NAMALWA (cell line): ENCODE results near the gene EMP2.
"Not testable (repeated sequence)": the region's sequence is repeated elsewhere in the genome, so short reads cannot be mapped to it uniquely, and the experiment has no call there.

ENCODE experiments used
- DNase-seq: peaks from one replicate; pipeline ENCODE4 v3.0.0-alpha.2; 2015; ENCODE audit warnings: low spot score

EMP2 gene

GRCh38 chr16:10552281-10552680 is 28.1 kb downstream of the EMP2 start:
- DNase-seq: no peak

GRCh38 chr16:10551881-10552280 is 28.5 kb downstream of the EMP2 start:
- no peak for DNase-seq

DNA sequence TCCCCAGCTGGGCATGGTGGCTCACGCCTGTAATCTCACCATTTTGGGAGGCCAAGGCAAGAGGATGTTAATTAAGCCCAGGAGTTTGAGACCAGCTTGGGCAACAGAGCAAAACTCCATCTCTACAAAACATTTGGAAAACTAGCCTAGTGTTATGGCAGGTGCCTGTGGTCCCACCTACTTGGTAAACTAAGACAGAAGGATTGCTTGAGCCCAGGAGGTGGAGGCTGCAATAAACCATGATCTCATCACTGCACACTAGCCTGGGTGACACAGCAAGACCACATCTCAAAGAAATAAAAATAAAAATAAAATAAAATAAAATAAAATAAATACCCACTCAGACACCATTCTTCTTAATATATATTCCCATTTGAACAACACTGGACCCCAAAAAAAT is 32.0 kb downstream of the EMP2 start:
- no peak for DNase-seq

GRCh38 chr16:10547708-10548107 is 32.7 kb downstream of the EMP2 start:
- no peak for DNase-seq

DNA sequence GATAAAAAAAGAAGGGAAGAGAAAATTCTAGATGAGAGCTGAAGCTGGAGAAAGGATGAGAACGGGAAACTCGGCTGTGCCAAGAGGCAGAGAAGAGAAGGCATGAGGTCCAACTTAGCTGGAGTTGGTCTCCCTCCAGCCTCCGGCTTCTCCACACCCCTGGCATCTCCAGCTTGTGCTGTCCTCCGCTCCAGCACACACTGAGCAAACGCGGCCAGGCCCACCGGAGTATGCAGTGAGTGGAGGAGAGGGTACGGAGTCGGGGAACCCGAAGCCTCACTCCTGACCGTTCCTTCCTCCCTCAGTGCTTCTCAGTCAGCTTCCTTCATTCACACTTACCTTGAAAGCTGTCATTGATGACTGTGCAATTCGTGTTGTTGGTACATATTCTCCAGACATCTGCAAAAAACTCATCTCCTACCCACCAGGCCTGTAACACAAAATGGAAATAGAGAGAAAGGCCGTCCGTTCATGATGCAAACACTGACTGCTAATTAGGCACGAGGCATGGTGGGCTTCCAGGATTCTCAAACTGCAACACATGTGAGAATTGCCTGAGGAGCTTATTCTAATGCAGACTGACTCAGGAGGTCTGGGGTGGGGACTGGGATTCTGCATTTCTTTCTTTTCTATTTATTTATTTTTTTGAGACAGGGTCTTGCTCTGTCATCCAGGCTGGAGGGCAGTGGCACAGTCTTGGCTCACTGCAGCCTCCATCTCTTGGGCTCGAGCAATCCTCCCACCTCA is 37.0 kb downstream of the EMP2 start:
- no peak for DNase-seq

DNA sequence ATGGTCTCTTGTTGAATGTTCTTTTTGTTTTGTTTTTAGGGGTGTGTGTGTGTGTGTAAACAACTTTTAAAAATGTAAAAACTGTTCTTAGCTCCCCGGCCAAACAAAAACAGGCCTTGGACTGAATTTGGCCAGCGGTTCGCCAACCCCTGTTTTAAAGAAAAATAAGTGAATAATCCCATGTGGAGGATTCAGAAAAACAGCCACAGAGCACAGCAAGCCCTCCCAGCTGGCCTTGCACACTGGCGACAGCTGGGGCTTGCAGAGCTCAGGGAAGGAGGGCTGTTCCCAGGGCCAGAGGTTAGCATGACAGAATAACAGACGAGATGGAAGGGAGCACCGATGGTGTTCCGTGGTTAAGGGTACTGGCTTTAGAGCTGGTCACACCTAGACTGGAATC is 39.0 kb downstream of the EMP2 start:
- no peak for DNase-seq

GRCh38 chr16:10539793-10540192 is 40.6 kb downstream of the EMP2 start:
- DNase-seq: no peak

GRCh38 chr16:10539236-10539635 is 41.2 kb downstream of the EMP2 start:
- no peak for DNase-seq

GRCh38 chr16:10538583-10538982 is 41.8 kb downstream of the EMP2 start:
- DNase-seq: no peak

DNA sequence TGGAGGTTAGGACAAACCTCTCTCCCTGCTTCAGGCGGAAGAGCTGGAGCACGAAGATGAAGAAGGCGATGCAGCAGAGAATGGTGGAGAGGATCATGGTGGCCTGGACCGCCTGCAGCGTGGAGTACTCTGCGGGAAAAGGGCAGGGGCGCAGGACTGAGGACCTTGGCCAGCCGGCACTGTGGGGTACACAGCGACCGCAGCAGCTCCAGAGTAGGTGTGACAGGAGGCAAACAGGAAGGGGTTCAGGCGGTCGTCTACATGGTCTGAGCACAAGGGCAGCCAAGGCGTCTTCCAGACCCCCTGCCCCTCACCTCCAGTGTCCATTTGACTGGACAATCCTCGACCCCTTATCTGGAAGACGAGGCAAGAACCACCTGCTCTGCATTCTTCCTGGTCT is 42.5 kb downstream of the EMP2 start:
- DNase-seq: no peak

DNA sequence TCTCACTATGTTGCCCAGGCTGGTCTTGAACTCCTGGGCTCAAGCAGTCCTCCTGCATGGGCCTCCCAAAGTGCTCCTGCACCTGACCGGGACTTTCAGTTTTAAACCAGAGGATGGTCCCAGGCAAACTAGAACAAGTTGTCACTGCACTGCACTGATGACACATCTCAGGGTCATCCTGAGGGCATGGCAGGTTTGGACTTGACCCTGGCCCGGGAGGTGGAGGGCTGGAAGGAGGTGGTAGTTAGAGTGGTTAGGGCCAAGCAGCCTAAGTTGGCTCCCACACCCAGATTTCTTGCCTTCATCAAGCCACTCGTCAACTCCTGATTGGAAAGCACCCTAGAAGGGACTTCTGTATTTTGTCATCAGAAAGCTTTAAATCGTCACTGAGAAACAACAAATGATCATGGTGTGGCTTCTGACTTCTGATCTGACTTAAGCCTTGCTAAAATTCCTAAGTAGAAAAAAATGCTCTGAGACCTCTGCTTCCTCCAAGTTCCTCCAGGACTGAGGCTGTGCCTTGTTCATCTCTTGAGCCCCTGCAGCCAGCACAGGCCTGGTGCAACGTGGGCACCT is 43.5 kb downstream of the EMP2 start:
- no peak for DNase-seq

DNA sequence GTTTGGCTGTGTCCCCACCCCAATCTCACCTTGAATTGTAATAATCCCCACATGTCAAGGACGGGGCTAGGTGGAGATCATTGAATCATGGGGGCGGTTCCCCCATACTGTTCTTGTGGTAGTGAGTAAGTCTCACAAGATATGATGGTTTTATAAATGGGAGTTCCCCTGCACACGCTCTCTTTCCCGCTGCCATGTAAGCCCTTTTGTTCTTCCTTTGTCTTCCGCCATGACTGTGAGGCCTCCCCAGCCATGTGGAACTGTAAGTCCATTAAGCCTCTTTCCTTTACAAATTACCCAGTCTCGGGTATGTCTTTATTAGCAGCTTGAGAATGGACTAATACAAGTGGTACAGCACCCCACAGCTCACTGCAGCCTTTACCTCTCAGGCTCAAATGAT is 44.1 kb downstream of the EMP2 start:
- DNase-seq: not testable (repeated sequence)

DNA sequence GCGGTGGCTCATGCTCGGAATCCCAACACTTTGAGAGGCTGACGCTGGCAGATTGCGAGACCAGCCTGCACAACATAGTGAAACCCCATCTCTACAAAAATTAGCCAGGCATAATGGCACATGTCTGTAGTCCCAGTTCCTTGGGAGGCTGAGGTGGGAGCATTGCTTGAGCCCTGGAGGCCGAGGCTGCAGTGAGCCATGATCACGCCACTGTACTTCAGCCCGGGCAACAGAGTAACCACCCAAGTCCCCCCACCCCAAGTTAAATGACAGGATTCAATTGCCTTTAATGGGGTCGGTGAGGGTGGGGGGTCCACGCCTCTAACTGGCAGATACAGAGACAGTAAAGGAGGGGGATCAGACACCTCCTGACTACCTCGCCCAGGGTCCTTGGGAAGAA is 44.9 kb downstream of the EMP2 start:
- DNase-seq: no peak

GRCh38 chr16:10534748-10535147 is 45.6 kb downstream of the EMP2 start:
- DNase-seq: no peak

- not testable (repeated sequence) for DNase-seq
Observed at GRCh38 chr16:10533612-10534011, 46.8 kb downstream of the EMP2 start.

GRCh38 chr16:10531582-10531981 is 48.8 kb downstream of the EMP2 start:
- no peak for DNase-seq

DNA sequence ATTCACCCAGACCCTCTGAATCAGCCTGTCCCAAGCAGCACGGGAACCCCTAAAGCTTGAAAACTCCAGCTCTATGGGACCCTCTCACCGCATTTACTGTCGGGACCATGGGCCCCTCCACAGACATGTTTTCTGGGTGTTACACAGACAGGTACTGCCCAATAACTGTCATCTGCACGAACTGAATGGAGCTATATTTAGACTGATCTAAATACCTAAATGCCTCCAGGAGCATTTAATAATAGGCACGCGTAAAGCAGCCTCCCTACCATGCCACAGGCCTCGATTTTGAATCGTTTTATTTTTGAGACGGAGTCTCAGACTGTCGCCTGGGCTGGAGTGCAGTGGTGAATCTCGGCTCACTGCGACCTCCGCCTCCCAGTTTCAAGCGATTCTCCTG is 49.7 kb downstream of the EMP2 start:
- DNase-seq: no peak

GRCh38 chr16:10529895-10530669 is 50.3 kb downstream of the EMP2 start:
- DNase-seq: no peak

- no peak for DNase-seq
Observed at GRCh38 chr16:10528635-10529034, 51.8 kb downstream of the EMP2 start.

DNA sequence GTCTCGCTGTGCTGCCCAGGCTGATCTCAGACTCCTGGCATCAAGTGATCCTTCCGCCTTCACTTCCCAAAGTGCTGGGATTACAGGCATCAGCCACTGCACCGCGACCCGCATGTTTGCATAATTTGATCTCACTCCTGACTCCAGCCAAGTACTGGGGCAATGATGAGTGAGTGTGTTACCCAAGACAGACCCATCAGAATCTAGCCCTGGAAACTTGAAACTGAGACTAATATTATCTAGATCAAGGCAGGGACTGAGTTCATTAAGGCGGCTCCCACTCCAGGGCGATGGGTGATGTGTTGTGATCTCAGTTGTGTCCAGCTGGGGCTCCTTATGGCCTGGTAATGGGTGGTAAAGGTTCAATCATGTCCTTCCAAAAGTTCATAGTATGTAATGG is 53.4 kb downstream of the EMP2 start:
- DNase-seq: no peak

- no peak for DNase-seq
Observed at GRCh38 chr16:10525214-10525825, 55.1 kb downstream of the EMP2 start.

DNA sequence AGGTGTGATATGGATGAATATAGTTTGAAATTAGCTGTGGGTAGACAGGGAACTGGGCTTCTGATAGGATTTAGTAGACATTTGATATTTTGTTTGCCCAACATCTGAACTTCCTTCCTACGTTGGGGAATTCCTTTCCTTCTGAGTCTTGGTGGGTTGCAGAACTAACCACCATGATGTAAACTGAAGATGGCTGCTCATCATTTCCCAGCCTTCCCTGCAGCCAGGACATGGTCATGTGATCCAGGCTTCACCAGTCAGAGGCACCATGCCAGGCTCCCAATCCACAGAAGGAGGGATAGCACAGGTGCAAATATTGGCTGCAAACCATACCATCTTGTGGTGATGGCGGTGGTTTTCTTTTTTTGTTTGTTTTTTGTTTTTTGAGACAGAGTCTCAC is 57.4 kb downstream of the EMP2 start:
- no peak for DNase-seq
